ENCODE results near the gene NCAM2. TPM values are rescaled to one million over a fixed set of nuclear protein-coding genes. Genes with fewer than 3 reads are reported as not detected.

Gene NCAM2
- total and polyA plus RNA-seq, 2 donors: 0.34 to 0.52 TPM

DNA sequence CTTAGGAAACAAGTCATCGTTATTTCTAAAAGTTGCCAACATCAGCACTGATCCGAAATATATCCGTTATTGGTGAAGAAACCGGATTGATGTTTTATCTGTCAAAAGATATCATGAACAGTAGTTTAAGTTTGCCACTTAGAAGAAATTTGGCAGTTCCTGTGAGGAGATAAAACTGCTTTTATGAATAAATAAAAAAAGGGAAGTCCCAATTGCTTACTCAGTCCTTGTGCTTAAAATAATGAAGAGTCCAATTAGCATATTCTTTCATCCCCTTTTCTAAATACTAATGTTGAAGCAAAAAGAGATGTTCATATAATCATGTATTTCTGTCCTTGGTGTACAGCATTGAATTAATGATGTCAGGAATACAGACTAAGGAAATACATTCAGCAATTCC, 164.6 kb downstream of the NCAM2 start:
- Histone ChIP-seq H3K36me3 (ENCODE audit: control insufficient read depth in 2 of 2, insufficient read depth in 2 of 2, low read length in 1 of 2) (no peaks in the 10 kb centered on the region), H3K27ac (ENCODE audit: low read depth in 1 of 2, low read length in 1 of 2) (no peak overlapping the region), H3K27me3 (ENCODE audit: control insufficient read depth in 2 of 2, insufficient read depth in 1 of 2, low read length in 1 of 2) (no peaks in the 10 kb centered on the region), H3K4me3 (ENCODE audit: low read length in 2 of 2) (no peak overlapping the region), H3K4me1 (ENCODE audit: control insufficient read depth in 2 of 2, insufficient read depth in 2 of 2, low read length in 2 of 2) (no peaks in the 10 kb centered on the region), H3K9me3 (ENCODE audit: control insufficient read depth in 2 of 2, insufficient read depth in 1 of 2, low read length in 1 of 2) (no peaks in the 10 kb centered on the region)
- no peak for DNase-seq (ENCODE audit: low read depth in 6 of 9, low spot score in 9 of 9)
- 73% methylated on average over 4 of the region's 4 CpGs for WGBS

DNA sequence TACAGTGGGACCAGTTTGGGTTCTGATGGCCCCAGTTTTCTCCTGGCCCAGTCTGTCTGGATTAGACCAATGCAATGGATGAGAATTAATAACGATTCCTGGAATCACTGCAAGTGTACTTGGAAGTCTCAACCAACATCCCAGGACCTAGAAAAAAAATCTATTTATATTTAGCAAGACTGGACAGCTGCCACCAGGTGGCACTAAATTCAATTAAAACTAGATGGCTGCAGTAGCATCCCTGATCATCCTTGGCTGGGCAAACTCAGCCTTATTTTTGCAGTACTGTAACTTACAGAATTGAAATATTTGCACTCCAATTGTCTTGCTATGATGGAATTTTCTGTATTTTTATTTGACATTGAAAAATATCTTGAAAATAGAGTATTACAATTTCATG, 165.7 kb downstream of the NCAM2 start:
- Histone ChIP-seq H3K27me3 (ENCODE audit: control insufficient read depth in 2 of 2, insufficient read depth in 1 of 2, low read length in 1 of 2) (no peaks in the 10 kb centered on the region), H3K27ac (ENCODE audit: low read depth in 1 of 2, low read length in 1 of 2) (no peak overlapping the region), H3K4me1 (ENCODE audit: control insufficient read depth in 2 of 2, insufficient read depth in 2 of 2, low read length in 2 of 2) (no peaks in the 10 kb centered on the region), H3K9me3 (ENCODE audit: control insufficient read depth in 2 of 2, insufficient read depth in 1 of 2, low read length in 1 of 2) (no peaks in the 10 kb centered on the region), H3K4me3 (ENCODE audit: low read length in 2 of 2) (no peak overlapping the region), H3K36me3 (ENCODE audit: control insufficient read depth in 2 of 2, insufficient read depth in 2 of 2, low read length in 1 of 2) (no peaks in the 10 kb centered on the region)
- peak in 6 of 9 donors; percentile 8 to 52 (median 23) for DNase-seq (ENCODE audit: low read depth in 6 of 9, low spot score in 9 of 9)
- WGBS: 34% methylated on average over 1 of the region's 1 CpG

DNA sequence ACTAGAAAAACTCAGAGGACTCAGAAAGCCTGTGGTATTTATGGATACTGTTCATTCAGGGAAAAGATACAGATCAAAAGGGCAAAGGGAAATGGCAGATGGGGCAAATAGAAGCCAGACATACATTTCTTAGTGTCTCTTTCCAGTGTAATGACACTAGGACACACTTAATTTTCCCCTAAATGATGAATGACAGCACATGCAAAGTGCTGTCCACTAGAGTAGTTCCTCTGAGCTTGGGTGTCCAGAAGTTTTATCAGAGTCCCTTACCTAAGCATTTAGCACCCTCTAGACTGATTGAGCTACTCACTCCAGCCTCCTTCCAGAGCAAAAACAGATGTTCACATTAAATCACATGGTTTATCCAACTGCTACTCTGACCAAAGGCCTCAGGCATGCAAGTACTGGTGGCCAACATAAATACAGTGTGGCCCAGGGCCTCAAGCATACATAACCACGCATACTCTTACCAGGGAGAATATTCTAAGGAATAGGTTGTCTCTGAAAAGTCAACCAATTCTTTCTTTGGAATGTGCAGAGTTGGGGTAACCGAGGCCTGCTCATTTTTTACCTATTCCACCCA, 166.9 kb downstream of the NCAM2 start:
- Histone ChIP-seq H3K9me3 (ENCODE audit: control insufficient read depth in 2 of 2, insufficient read depth in 1 of 2, low read length in 1 of 2) (no peaks in the 10 kb centered on the region), H3K27ac (ENCODE audit: low read depth in 1 of 2, low read length in 1 of 2) (no peak overlapping the region), H3K4me3 (ENCODE audit: low read length in 2 of 2) (no peak overlapping the region), H3K4me1 (ENCODE audit: control insufficient read depth in 2 of 2, insufficient read depth in 2 of 2, low read length in 2 of 2) (no peaks in the 10 kb centered on the region), H3K27me3 (ENCODE audit: control insufficient read depth in 2 of 2, insufficient read depth in 1 of 2, low read length in 1 of 2) (no peaks in the 10 kb centered on the region), H3K36me3 (ENCODE audit: control insufficient read depth in 2 of 2, insufficient read depth in 2 of 2, low read length in 1 of 2) (no peaks in the 10 kb centered on the region)
- 98% methylated on average over 2 of the region's 2 CpGs for WGBS
- no peak for DNase-seq (ENCODE audit: low read depth in 6 of 9, low spot score in 9 of 9)

DNA sequence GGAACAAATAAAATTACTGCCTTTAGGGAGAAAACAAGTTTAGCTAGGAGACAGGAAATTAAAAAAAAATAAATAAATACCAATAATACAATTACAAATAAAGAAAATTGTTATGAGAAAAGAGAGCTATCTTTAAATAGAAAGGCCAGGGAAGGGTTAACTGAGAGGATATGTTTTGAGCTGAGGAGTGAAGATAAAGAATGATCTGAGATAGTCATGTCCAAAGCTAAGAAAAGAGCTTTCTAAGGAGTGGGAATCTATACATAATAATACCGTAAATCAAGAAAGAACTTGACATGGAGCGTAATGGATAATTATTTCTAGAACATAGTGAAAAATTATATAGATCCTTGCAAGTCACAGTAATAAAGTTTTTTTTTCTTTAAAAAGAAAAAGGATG, 176.5 kb downstream of the NCAM2 start:
- Histone ChIP-seq H3K36me3 (ENCODE audit: control insufficient read depth in 2 of 2, insufficient read depth in 2 of 2, low read length in 1 of 2) (no peaks in the 10 kb centered on the region), H3K9me3 (ENCODE audit: control insufficient read depth in 2 of 2, insufficient read depth in 1 of 2, low read length in 1 of 2) (no peaks in the 10 kb centered on the region), H3K4me1 (ENCODE audit: control insufficient read depth in 2 of 2, insufficient read depth in 2 of 2, low read length in 2 of 2) (no peaks in the 10 kb centered on the region), H3K27ac (ENCODE audit: low read depth in 1 of 2, low read length in 1 of 2) (no peak overlapping the region), H3K4me3 (ENCODE audit: low read length in 2 of 2) (no peak overlapping the region), H3K27me3 (ENCODE audit: control insufficient read depth in 2 of 2, insufficient read depth in 1 of 2, low read length in 1 of 2) (no peaks in the 10 kb centered on the region)
- no peak for DNase-seq (ENCODE audit: low read depth in 6 of 9, low spot score in 9 of 9)
- WGBS: 95% methylated on average over 2 of the region's 2 CpGs

DNA sequence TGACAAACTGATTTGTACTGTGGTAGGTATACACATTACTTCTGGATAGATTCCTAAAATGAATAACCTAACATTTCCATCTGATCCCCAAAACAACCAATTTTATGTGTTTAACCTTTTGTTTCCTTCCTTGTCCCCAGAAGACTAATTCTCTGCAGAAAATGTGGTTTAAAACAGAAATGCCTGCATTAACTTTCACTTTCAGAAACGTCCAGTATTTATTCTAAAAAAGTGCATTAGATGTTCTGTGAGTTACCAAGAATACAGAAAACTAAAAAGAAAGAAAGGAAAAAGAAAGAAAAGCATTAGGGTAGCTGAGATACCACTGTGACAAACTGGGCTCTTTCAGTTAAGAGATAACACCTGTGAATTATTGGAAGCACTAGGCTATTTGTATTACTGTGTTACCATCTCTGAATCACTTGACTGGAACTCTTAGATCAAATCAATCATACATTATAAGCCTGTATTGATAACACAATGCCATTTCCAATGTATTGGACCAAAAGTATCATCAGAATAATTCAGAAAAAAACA, 177.7 kb downstream of the NCAM2 start:
- no peaks in the 10 kb centered on the region for H3K9me3 ChIP-seq (ENCODE audit: control insufficient read depth in 2 of 2, insufficient read depth in 1 of 2, low read length in 1 of 2)
- H3K4me1 ChIP-seq (ENCODE audit: control insufficient read depth in 2 of 2, insufficient read depth in 2 of 2, low read length in 2 of 2): no peaks in the 10 kb centered on the region
- H3K36me3 ChIP-seq (ENCODE audit: control insufficient read depth in 2 of 2, insufficient read depth in 2 of 2, low read length in 1 of 2): no peaks in the 10 kb centered on the region
- DNase-seq (ENCODE audit: low read depth in 6 of 9, low spot score in 9 of 9): no peak
- 1% methylated on average over 1 of the region's 1 CpG for WGBS
- H3K27me3 ChIP-seq (ENCODE audit: control insufficient read depth in 2 of 2, insufficient read depth in 1 of 2, low read length in 1 of 2): no peaks in the 10 kb centered on the region
- H3K4me3 ChIP-seq (ENCODE audit: low read length in 2 of 2): no peak overlapping the region
- H3K27ac ChIP-seq (ENCODE audit: low read depth in 1 of 2, low read length in 1 of 2): no peak overlapping the region

DNA sequence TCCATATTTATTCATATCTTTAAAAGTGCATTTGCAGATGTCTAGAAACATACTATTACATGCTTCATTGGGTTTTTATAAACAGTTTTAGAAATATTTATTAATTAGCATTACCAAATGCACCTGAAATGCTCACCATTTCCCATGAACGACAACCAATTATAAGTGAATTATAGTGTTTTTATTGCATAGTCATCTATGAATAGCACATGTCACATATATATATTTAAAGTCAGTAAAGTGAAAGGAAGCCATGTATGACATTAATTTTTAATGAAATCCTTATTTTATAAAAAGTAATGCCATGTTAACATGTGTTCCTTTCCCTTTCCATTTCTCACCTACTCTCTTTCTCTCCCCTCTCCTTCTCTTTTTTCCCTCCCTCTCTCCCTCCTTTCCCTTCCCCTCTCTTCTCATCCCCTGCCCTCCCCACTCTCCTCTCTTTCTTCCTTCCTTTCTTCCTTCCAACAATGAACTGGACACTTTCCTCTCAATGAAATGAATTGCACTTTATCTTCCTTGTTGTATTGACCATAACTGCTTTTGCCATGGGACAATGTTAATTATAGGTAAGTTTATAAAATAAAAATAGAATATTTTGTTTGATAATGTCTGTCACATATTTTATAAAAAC, 179.3 kb downstream of the NCAM2 start:
- Histone ChIP-seq H3K27me3 (ENCODE audit: control insufficient read depth in 2 of 2, insufficient read depth in 1 of 2, low read length in 1 of 2) (no peaks in the 10 kb centered on the region), H3K4me1 (ENCODE audit: control insufficient read depth in 2 of 2, insufficient read depth in 2 of 2, low read length in 2 of 2) (no peaks in the 10 kb centered on the region), H3K9me3 (ENCODE audit: control insufficient read depth in 2 of 2, insufficient read depth in 1 of 2, low read length in 1 of 2) (no peaks in the 10 kb centered on the region), H3K27ac (ENCODE audit: low read depth in 1 of 2, low read length in 1 of 2) (no peak overlapping the region), H3K4me3 (ENCODE audit: low read length in 2 of 2) (no peak overlapping the region), H3K36me3 (ENCODE audit: control insufficient read depth in 2 of 2, insufficient read depth in 2 of 2, low read length in 1 of 2) (no peaks in the 10 kb centered on the region)
- no peak for DNase-seq (ENCODE audit: low read depth in 6 of 9, low spot score in 9 of 9)
- WGBS: 95% methylated on average over 1 of the region's 1 CpG

DNA sequence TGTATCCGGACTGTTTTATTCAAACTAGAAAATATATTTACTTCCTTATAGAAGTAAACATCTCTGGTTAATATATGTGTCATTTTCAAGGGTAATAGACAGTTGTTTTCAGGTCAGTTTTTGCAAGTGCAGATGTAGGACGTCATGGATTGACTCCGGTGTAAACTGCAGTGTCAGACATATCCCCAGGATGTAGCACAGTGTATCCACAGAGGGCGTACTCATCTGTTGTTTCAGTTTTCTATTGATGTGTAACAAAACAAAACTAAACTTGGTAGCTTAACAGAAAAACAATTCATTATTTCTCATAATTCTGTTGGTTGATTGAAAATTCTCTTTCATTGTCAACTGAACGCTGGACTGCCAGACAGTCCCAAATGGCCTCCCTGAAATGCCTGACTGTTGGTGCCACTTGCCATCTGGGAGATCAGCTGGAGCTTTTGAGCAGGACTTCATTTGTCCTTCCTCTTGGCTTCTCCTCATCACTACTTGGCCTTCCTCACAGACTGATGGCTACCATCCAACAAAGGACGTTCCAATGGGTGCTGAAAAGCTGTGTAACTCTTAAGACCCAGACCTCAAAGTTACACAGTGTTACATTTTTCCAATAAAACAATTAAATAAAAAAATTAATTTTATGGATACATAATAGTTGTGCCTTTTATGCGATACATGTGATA, 181.6 kb downstream of the NCAM2 start:
- Histone ChIP-seq H3K36me3 (ENCODE audit: control insufficient read depth in 2 of 2, insufficient read depth in 2 of 2, low read length in 1 of 2) (no peaks in the 10 kb centered on the region), H3K27ac (ENCODE audit: low read depth in 1 of 2, low read length in 1 of 2) (no peak overlapping the region), H3K4me1 (ENCODE audit: control insufficient read depth in 2 of 2, insufficient read depth in 2 of 2, low read length in 2 of 2) (no peaks in the 10 kb centered on the region), H3K27me3 (ENCODE audit: control insufficient read depth in 2 of 2, insufficient read depth in 1 of 2, low read length in 1 of 2) (no peaks in the 10 kb centered on the region), H3K4me3 (ENCODE audit: low read length in 2 of 2) (no peak overlapping the region), H3K9me3 (ENCODE audit: control insufficient read depth in 2 of 2, insufficient read depth in 1 of 2, low read length in 1 of 2) (no peaks in the 10 kb centered on the region)
- DNase-seq (ENCODE audit: low read depth in 6 of 9, low spot score in 9 of 9): no peak
- WGBS: 95% methylated on average over 7 of the region's 7 CpGs

DNA sequence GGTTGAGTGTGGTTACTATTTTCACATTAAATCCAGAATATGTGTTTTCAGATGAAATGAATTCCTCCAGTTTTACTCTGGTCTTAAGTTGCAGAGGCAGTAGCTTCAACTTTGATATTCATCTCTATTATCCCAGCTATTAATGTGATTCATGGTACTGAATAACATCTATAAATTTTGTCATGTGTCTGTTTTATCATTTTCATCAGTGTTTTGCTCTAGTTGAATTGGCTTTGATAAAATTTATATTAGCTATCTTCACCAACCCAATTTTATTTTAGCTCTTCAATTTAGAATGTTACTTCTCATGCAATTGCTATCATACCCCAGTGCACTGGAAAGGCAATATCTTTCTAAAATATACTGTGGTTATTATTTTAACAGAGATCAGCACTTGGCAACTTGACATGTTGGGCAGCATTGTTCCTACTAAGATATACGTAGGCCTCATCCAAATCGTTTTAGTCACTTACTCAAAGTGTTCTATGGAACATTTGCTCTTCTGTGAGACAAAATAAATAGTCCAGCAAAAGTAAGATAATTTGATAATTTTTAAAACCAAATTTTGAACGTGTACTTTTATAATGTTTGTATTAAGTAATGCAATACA, 184.3 kb downstream of the NCAM2 start:
- 90% methylated on average over 3 of the region's 3 CpGs for whole genome bisulfite sequencing
- no peak for DNase-seq (ENCODE audit: low read depth in 6 of 9, low spot score in 9 of 9)
- Histone ChIP-seq H3K27me3 (ENCODE audit: control insufficient read depth in 2 of 2, insufficient read depth in 1 of 2, low read length in 1 of 2) (no peaks in the 10 kb centered on the region), H3K27ac (ENCODE audit: low read depth in 1 of 2, low read length in 1 of 2) (no peak overlapping the region), H3K4me3 (ENCODE audit: low read length in 2 of 2) (no peak overlapping the region), H3K4me1 (ENCODE audit: control insufficient read depth in 2 of 2, insufficient read depth in 2 of 2, low read length in 2 of 2) (no peaks in the 10 kb centered on the region), H3K9me3 (ENCODE audit: control insufficient read depth in 2 of 2, insufficient read depth in 1 of 2, low read length in 1 of 2) (no peaks in the 10 kb centered on the region), H3K36me3 (ENCODE audit: control insufficient read depth in 2 of 2, insufficient read depth in 2 of 2, low read length in 1 of 2) (no peaks in the 10 kb centered on the region)

DNA sequence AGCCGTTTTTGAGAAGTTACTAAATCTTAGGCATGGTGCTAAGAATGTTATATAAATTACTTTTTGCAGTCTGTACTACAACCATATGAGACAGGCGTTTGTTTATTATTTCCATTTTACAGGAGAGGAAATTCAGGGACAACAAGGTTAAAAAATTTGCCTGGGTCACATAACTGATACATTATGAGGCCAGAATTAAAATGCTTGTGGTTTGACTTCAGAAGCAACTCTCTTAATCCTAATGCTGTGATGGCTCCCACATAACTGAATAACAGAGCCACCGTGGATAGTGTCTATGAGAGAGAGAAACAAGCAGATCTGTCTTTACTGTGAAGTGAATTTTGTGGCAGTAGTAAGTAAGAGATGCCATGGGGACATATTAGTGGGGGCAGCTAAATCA, 184.9 kb downstream of the NCAM2 start:
- Histone ChIP-seq H3K36me3 (ENCODE audit: control insufficient read depth in 2 of 2, insufficient read depth in 2 of 2, low read length in 1 of 2) (no peaks in the 10 kb centered on the region), H3K4me3 (ENCODE audit: low read length in 2 of 2) (no peak overlapping the region), H3K27ac (ENCODE audit: low read depth in 1 of 2, low read length in 1 of 2) (no peak overlapping the region), H3K4me1 (ENCODE audit: control insufficient read depth in 2 of 2, insufficient read depth in 2 of 2, low read length in 2 of 2) (no peaks in the 10 kb centered on the region), H3K9me3 (ENCODE audit: control insufficient read depth in 2 of 2, insufficient read depth in 1 of 2, low read length in 1 of 2) (no peaks in the 10 kb centered on the region), H3K27me3 (ENCODE audit: control insufficient read depth in 2 of 2, insufficient read depth in 1 of 2, low read length in 1 of 2) (no peaks in the 10 kb centered on the region)
- no peak for DNase-seq (ENCODE audit: low read depth in 6 of 9, low spot score in 9 of 9)
- WGBS: 94% methylated on average over 3 of the region's 3 CpGs

Data from thymus (tissue), 11 donors.